NCI-H2196 treated with DMSO at 0.1 percent for 48 hours (cell line): ENCODE data around the gene RSPRY1.

Experiments
- DNase-seq: peaks from one replicate; lab custom pipeline; 2025; ENCODE audit not compliant: unreplicated experiment; lab: John Stamatoyannopoulos, UW

RSPRY1 gene

GRCh38 chr16:57216968-57217367, 30.8 kb downstream of the RSPRY1 start:
- DNase-seq, result no peak

- DNase-seq, result no peak
These were observed 36.9 kb downstream of the RSPRY1 start for GRCh38 chr16:57223057-57223456.

- DNase-seq, result no peak
These were observed 38.7 kb downstream of the RSPRY1 start for GRCh38 chr16:57224651-57225335.

- DNase-seq, result no peak
These were observed 39.8 kb downstream of the RSPRY1 start for GRCh38 chr16:57225978-57226377.

- no peak for DNase-seq
These were observed 40.8 kb downstream of the RSPRY1 start for GRCh38 chr16:57226701-57227621.

GRCh38 chr16:57229079-57229478, 43.0 kb downstream of the RSPRY1 start:
- DNase-seq, result no peak

- DNase-seq, result peak; percentile 5
These were observed 45.8 kb downstream of the RSPRY1 start for GRCh38 chr16:57231821-57232350.

GRCh38 chr16:57233944-57234706, 48.0 kb downstream of the RSPRY1 start:
- no peak for DNase-seq

GRCh38 chr16:57234707-57235092, 48.6 kb downstream of the RSPRY1 start:
- DNase-seq, result no peak

- peak; percentile 15 for DNase-seq
These were observed 49.2 kb downstream of the RSPRY1 start for GRCh38 chr16:57235128-57236021.

- DNase-seq, result no peak
These were observed 49.9 kb downstream of the RSPRY1 start for GRCh38 chr16:57236022-57236350.

GRCh38 chr16:57238682-57239081, 52.6 kb downstream of the RSPRY1 start:
- no peak for DNase-seq

GRCh38 chr16:57239107-57239506, 53.0 kb downstream of the RSPRY1 start:
- no peak for DNase-seq

GRCh38 chr16:57240851-57241250, 54.7 kb downstream of the RSPRY1 start:
- no peak for DNase-seq

GRCh38 chr16:57242650-57243049, 56.5 kb downstream of the RSPRY1 start:
- DNase-seq, result no peak

GRCh38 chr16:57244463-57244766, 58.3 kb downstream of the RSPRY1 start:
- DNase-seq, result no peak

- peak; percentile 81 for DNase-seq
These were observed 58.8 kb downstream of the RSPRY1 start, which contains the start of gene ARL2BP for GRCh38 chr16:57244767-57245471. TSS of gene ARL2BP (plus strand) at chr16:57245259. CDS start at chr16:57245368, 109 bp downstream.

GRCh38 chr16:57245472-57246113, 59.5 kb downstream of the RSPRY1 start:
- DNase-seq, result no peak

GRCh38 chr16:57251352-57251751, 65.2 kb downstream of the RSPRY1 start:
- DNase-seq, result no peak
